Peyer's patch (tissue), 4 donors: ENCODE data around the gene HDGFL2. TPM values are rescaled to one million over a fixed set of nuclear protein-coding genes. Genes with fewer than 3 reads are reported as not detected.

Experiments used
- DNase-seq, 3 donors: peaks; one replicate each; pipeline ENCODE4 v3.0.0-alpha.2; 2017 to 2019
- H3K27ac ChIP-seq, 4 donors: fragments of 200-600 bp; sonication (generic); one replicate each; pipeline ENCODE4 v1.5.1; 2016 to 2019
- H3K27me3 ChIP-seq, 2 donors: fragments of 200-600 bp; sonication (generic); one replicate each; pipeline ENCODE4 v1.5.1; 2019
- H3K36me3 ChIP-seq, 3 donors: fragments of 200-600 bp; sonication (generic); one replicate each; pipeline ENCODE4 v1.5.1; 2016 to 2019
- H3K4me1 ChIP-seq, 4 donors: fragments of 200-600 bp; sonication (generic); one replicate each; pipeline ENCODE4 v1.5.1; 2016 to 2019
- H3K4me3 ChIP-seq, 4 donors: fragments of 200-600 bp; sonication (generic); 1 replicate in 3 of 4; 2 replicates in 1 of 4; pipeline ENCODE4 v1.5.1; 2016 to 2019; ENCODE audit warnings: mild to moderate bottlenecking in 1 of 4
- H3K9me3 ChIP-seq, 4 donors: fragments of 200-600 bp; sonication (generic); one replicate each; pipeline ENCODE4 v1.5.1; 2016 to 2019; ENCODE audit warnings: mild to moderate bottlenecking in 1 of 4
- CTCF ChIP-seq, 6 experiments: fragments of 450-650 bp in 4 of 6; fragments of 200-600 bp in 2 of 6; sonication (generic) in 1 of 6; IDR thresholded peaks; one replicate each; pipeline ENCODE4 v1.5.1; 2017 to 2019; ENCODE audit warnings: antibody characterized with exemption in 6 of 6, mild to moderate bottlenecking in 3 of 6, moderate library complexity in 1 of 6
- POLR2A ChIP-seq, 2 donors: fragments of 450-650 bp; IDR thresholded peaks; one replicate each; pipeline ENCODE4 v1.5.1; 2017; ENCODE audit warnings: antibody characterized with exemption in 2 of 2, mild to moderate bottlenecking in 2 of 2, moderate library complexity in 2 of 2
- total RNA-seq, 4 donors: library from RNA; depleted of rRNA; stranded (reverse); fragments of >200 nt; gene quantifications; one replicate each; pipeline ENCODE4 v1.1.0, GENCODE V29; 2016

Gene HDGFL2
- total RNA-seq, 4 donors from 2014 or later, result 20.5 to 73.4 (median 28.6) TPM

- H3K36me3 ChIP-seq, result peaks cover 0 to 77% (median 0%) of the 10 kb centered on the region in 3 donors
- TF ChIP-seq CTCF (IDR thresholded peaks at IDR 0.05), result no peak
- no peak for TF ChIP-seq POLR2A (IDR thresholded peaks at IDR 0.05)
- no peak for DNase-seq
Observed at GRCh38 chr19:4496304-4496703, 24.2 kb downstream of the HDGFL2 start.

GRCh38 chr19:4497770-4498389 is 25.8 kb downstream of the HDGFL2 start:
- no peak overlapping the region for H3K4me3 ChIP-seq
- H3K27me3 ChIP-seq, result no peaks in the 10 kb centered on the region
- no peak for DNase-seq
- H3K4me1 ChIP-seq, result no peaks in the 10 kb centered on the region
- H3K9me3 ChIP-seq, result no peaks in the 10 kb centered on the region
- H3K27ac ChIP-seq, result no peak overlapping the region
- peaks cover 0 to 83% (median 0%) of the 10 kb centered on the region in 3 donors for H3K36me3 ChIP-seq
- TF ChIP-seq POLR2A (IDR thresholded peaks at IDR 0.05), result no peak
- no peak for TF ChIP-seq CTCF (IDR thresholded peaks at IDR 0.05)

More at GRCh38 chr19:4496304-4496703, 24.2 kb downstream of the HDGFL2 start:
- Histone ChIP-seq H3K4me1 (no peaks in the 10 kb centered on the region), H3K4me3 (no peak overlapping the region), H3K27me3 (no peaks in the 10 kb centered on the region), H3K9me3 (no peaks in the 10 kb centered on the region), H3K27ac (no peak overlapping the region)

- H3K36me3 ChIP-seq, result peaks cover 0 to 79% (median 0%) of the 10 kb centered on the region in 3 donors
- H3K4me1 ChIP-seq, result no peaks in the 10 kb centered on the region
- H3K4me3 ChIP-seq, result no peak overlapping the region
- no peak for DNase-seq
- no peak overlapping the region for H3K27ac ChIP-seq
- TF ChIP-seq POLR2A (IDR thresholded peaks at IDR 0.05) (no peak), CTCF (IDR thresholded peaks at IDR 0.05) (no peak)
- H3K27me3 ChIP-seq, result no peaks in the 10 kb centered on the region
- no peaks in the 10 kb centered on the region for H3K9me3 ChIP-seq
Observed at GRCh38 chr19:4498694-4499093, 26.6 kb downstream of the HDGFL2 start.

GRCh38 chr19:4499318-4499717 is 27.2 kb downstream of the HDGFL2 start:
- TF ChIP-seq POLR2A (IDR thresholded peaks at IDR 0.05) (no peak), CTCF (IDR thresholded peaks at IDR 0.05) (no peak)
- H3K27ac ChIP-seq, result no peak overlapping the region
- H3K4me3 ChIP-seq, result no peak overlapping the region
- H3K36me3 ChIP-seq, result peaks cover 0 to 77% (median 0%) of the 10 kb centered on the region in 3 donors
- no peaks in the 10 kb centered on the region for H3K27me3 ChIP-seq
- DNase-seq, result no peak
- H3K4me1 ChIP-seq, result no peaks in the 10 kb centered on the region
- H3K9me3 ChIP-seq, result no peaks in the 10 kb centered on the region

- TF ChIP-seq CTCF (IDR thresholded peaks at IDR 0.05), result no peak
- no peak for TF ChIP-seq POLR2A (IDR thresholded peaks at IDR 0.05)
Observed at GRCh38 chr19:4499855-4500254, 27.8 kb downstream of the HDGFL2 start.

More at GRCh38 chr19:4499855-4500254, 27.8 kb downstream of the HDGFL2 start:
- H3K9me3 ChIP-seq, result no peaks in the 10 kb centered on the region
- H3K27me3 ChIP-seq, result no peaks in the 10 kb centered on the region
- H3K36me3 ChIP-seq, result peaks cover 0 to 74% (median 0%) of the 10 kb centered on the region in 3 donors
- H3K27ac ChIP-seq, result no peak overlapping the region
- H3K4me1 ChIP-seq, result no peaks in the 10 kb centered on the region
- H3K4me3 ChIP-seq, result no peak overlapping the region
- no peak for DNase-seq
